HepG2 (cell line): Measurements from ENCODE around the gene SLC22A31. TPM values are rescaled to one million over a fixed set of nuclear protein-coding genes. Genes with fewer than 3 reads are reported as not detected.
"Not testable (repeated sequence)": the region's sequence is repeated elsewhere in the genome, so short reads cannot be mapped to it uniquely, and the experiment has no call there.

Experiments
- ATAC-seq: fragments of 200-7000 bp; cut with Tn5 transposase; 3 replicates; pipeline ENCODE4 v1.9.1; 2020; ENCODE audit warnings: mild to moderate bottlenecking, moderate library complexity
- BruUV-seq: library from RNA; stranded (reverse); fragments of 400-500 nt; replicated peaks from 2 replicates; lab custom pipeline; 2021; lab: Mats Ljungman, UMichigan
- CTCF ChIA-PET: fragments of 300-600 bp; formaldehyde crosslinking; extraction: SDS; loops from one replicate; lab custom pipeline; 2021; ENCODE audit warnings: low total read pairs, inconsistent platforms, low intra/inter-chr PET ratio; lab: Yijun Ruan, JAX
- POLR2A ChIA-PET: fragments of 350-600 bp; sonication (Branson Sonifier 250); formaldehyde crosslinking; loops from one replicate; lab custom pipeline; 2020; ENCODE audit warnings: antibody characterized with exemption, inconsistent platforms; lab: Yijun Ruan, JAX
- DNase-seq: peaks from one replicate; pipeline ENCODE4 v3.0.0-alpha.2; 2015; ENCODE audit warnings: low spot score
- FAIRE-seq: peaks from 3 replicates; lab custom pipeline; 2011; peaks lifted over from hg19 to GRCh38; lab: Jason Lieb, UNC
- H2AFZ ChIP-seq: one replicate; pipeline ENCODE4 v1.6.1; 2011; ENCODE audit warnings: low read length, inconsistent platforms
- H3K27ac ChIP-seq: fragments of 300-600 bp; 3 replicates; pipeline ENCODE4 v1.8.0; 2011; ENCODE audit warnings: mixed run types, mild to moderate bottlenecking, mixed read lengths, low read length, inconsistent platforms; ENCODE audit not compliant: insufficient read depth; ENCODE audit errors: extremely low read length
- H3K27me3 ChIP-seq, 2 experiments: fragments of 200-600 bp in 1 of 2; 2 replicates in 1 of 2; 3 replicates in 1 of 2; pipeline versions ENCODE4 v1.6.0 to v1.8.0; 2011; ENCODE audit warnings: low read length in 2 of 2, mild to moderate bottlenecking in 2 of 2, moderate library complexity in 2 of 2, inconsistent platforms in 1 of 2; ENCODE audit not compliant: insufficient read depth in 2 of 2, control insufficient read depth in 1 of 2
- H3K36me3 ChIP-seq, 2 experiments: fragments of 200-600 bp in 1 of 2; replicated peaks in 1 of 2; 2 replicates in 1 of 2; 3 replicates in 1 of 2; pipeline versions ENCODE4 v1.5.1 to v1.8.0; 2011; ENCODE audit warnings: low read length in 2 of 2, inconsistent platforms in 1 of 2; ENCODE audit not compliant: insufficient read depth in 2 of 2, control insufficient read depth in 1 of 2
- H3K4me1 ChIP-seq: 2 replicates; pipeline ENCODE4 v1.5.1; 2012; ENCODE audit warnings: low read length, inconsistent platforms; ENCODE audit not compliant: insufficient read depth
- H3K4me2 ChIP-seq: 2 replicates; pipeline ENCODE4 v1.6.0; 2011; ENCODE audit warnings: low read depth, low read length, inconsistent platforms
- H3K4me3 ChIP-seq, 3 experiments: fragments of 200-600 bp in 1 of 3; sonication (generic), shearing (Covaris generic) in 1 of 3; replicated peaks in 1 of 3; 2 replicates each; pipeline ENCODE4 v1.5.1; 2011 to 2016; ENCODE audit warnings: low read length in 3 of 3, inconsistent platforms in 2 of 3, low read depth in 2 of 3, mild to moderate bottlenecking in 2 of 3, control low read depth in 1 of 3, mixed read lengths in 1 of 3; ENCODE audit not compliant: insufficient read depth in 1 of 3
- H3K79me2 ChIP-seq: one replicate; pipeline ENCODE4 v1.6.1; 2011; ENCODE audit warnings: low read length, inconsistent platforms; ENCODE audit not compliant: insufficient read depth
- H3K9ac ChIP-seq: 2 replicates; pipeline ENCODE4 v1.6.0; 2011; ENCODE audit warnings: mild to moderate bottlenecking, low read depth, low read length, inconsistent platforms; ENCODE audit not compliant: insufficient read depth
- H3K9me3 ChIP-seq: 2 replicates; pipeline ENCODE4 v1.5.1; 2012; ENCODE audit warnings: mild to moderate bottlenecking, low read length
- H4K20me1 ChIP-seq: 2 replicates; pipeline ENCODE4 v1.6.0; 2011; ENCODE audit warnings: inconsistent platforms, mild to moderate bottlenecking, low read length, moderate library complexity; ENCODE audit not compliant: insufficient read depth
- ZNF335 ChIP-seq: sonication (generic); formaldehyde crosslinking; IDR thresholded peaks from 2 replicates; pipeline ENCODE4 v1.4.0; 2020; ENCODE audit warnings: missing genetic modification reagents
- WGBS: methylation state at CpG from one replicate; pipeline ENCODE4 v1.1.6; 2017; ENCODE audit warnings: low lambda C conversion rate; 5-methylcytosine and 5-hydroxymethylcytosine counted together
- in situ Hi-C: cut with HindIII; loops from 2 replicates; pipeline ENCODE4 v1.10.0; 2017; ENCODE audit warnings: low pct_unique_long_range_greater_than_20kb; ENCODE audit not compliant: extremely low pct_ligation_motif_present
- intact Hi-C: fragments of 100-400 bp; cut with micrococcal nuclease; formaldehyde crosslinking; loops from one replicate; pipeline ENCODE4 v1.10.0; 2022; ENCODE audit not compliant: unreplicated experiment
- polyA plus RNA-seq, 8 experiments: library from polyadenylated mRNA; depleted of rRNA in 3 of 8; stranded (reverse) in 7 of 8; unstranded in 1 of 8; fragments of >200 nt; fragmentation: Illumina TruSeq in 4 of 8; extraction: Trizol in 4 of 8; gene quantifications; 2 replicates each; pipeline versions ENCODE4 v1.2.1 to v1.2.3, GENCODE V29; 2011 to 2016; ENCODE audit warnings: low read depth in 4 of 8, missing spikeins in 1 of 8, mixed read lengths in 1 of 8; ENCODE audit not compliant: insufficient read depth in 1 of 8
- total RNA-seq, 5 experiments: library from RNA; depleted of rRNA; stranded (reverse); fragments of >200 nt; fragmentation: Illumina TruSeq; extraction: Trizol; gene quantifications; 2 replicates each; pipeline ENCODE4 v1.2.3, GENCODE V29; 2016; ENCODE audit warnings: low read depth in 1 of 5
- TF ChIP-seq, protein P1 (sequence below), 2 experiments: sonication (generic) in 1 of 2; formaldehyde crosslinking in 1 of 2; IDR thresholded peaks; 2 replicates each; pipeline versions ENCODE4 v1.6.1 to v1.9.0; 2014 to 2022; ENCODE audit warnings: antibody characterized with exemption in 1 of 2, borderline replicate concordance in 1 of 2, inconsistent platforms in 1 of 2, low read depth in 1 of 2, missing genetic modification reagents in 1 of 2

Gene SLC22A31
- total and polyA plus RNA-seq, 2 of the 13 experiments (the other 11 are each of a cell fraction or from before 2014, with no cell fraction given): 67.3 to 83.3 TPM

DNA sequence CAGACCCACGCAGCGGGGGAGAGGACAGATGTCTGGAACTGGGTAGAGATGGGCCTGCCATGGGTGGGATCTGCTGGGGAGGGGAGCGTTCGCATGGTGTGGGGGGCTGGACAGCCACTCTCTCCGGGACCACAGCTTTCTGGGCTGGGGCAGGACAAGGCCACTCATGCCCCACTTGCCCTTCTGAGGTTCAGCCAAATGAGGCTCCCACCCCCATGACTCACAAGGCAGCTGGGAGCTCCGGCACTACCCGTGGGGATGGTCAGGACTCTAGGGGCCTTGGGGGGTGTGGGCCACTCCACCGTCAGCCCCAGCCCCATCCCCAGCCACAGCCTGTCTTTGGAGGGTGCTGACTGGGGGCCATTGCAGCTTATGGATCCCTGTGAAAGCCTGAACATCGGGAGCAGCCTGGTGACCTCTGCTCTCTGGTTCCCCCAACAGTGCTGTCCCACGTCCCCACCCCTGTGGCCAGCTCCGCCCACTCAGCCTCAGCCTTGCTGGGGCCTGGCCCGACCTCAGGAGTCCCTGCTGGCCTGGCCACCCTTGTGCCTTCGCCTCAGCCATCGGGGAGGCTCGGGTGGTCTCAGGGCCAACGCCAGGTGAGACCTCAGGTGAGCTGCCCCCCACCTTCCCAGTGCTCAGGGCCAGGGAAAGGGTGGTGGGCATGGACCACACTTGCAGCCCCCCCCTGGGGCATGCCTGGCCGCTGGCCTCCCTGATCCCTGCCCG lies 33.5 kb downstream of the SLC22A31 start (continued):
- TF ChIP-seq, protein P1, sequence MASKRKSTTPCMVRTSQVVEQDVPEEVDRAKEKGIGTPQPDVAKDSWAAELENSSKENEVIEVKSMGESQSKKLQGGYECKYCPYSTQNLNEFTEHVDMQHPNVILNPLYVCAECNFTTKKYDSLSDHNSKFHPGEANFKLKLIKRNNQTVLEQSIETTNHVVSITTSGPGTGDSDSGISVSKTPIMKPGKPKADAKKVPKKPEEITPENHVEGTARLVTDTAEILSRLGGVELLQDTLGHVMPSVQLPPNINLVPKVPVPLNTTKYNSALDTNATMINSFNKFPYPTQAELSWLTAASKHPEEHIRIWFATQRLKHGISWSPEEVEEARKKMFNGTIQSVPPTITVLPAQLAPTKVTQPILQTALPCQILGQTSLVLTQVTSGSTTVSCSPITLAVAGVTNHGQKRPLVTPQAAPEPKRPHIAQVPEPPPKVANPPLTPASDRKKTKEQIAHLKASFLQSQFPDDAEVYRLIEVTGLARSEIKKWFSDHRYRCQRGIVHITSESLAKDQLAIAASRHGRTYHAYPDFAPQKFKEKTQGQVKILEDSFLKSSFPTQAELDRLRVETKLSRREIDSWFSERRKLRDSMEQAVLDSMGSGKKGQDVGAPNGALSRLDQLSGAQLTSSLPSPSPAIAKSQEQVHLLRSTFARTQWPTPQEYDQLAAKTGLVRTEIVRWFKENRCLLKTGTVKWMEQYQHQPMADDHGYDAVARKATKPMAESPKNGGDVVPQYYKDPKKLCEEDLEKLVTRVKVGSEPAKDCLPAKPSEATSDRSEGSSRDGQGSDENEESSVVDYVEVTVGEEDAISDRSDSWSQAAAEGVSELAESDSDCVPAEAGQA (IDR thresholded peaks at IDR 0.05; ENCODE audit: low read depth): no peak
- TF ChIP-seq, protein P1 (CRISPR knock-in tag; IDR thresholded peaks at IDR 0.05; ENCODE audit: borderline replicate concordance): no peak
- TF ChIP-seq ZNF335: no peak
- TF ChIP-seq, all 625 proteins: peak for 15

DNA sequence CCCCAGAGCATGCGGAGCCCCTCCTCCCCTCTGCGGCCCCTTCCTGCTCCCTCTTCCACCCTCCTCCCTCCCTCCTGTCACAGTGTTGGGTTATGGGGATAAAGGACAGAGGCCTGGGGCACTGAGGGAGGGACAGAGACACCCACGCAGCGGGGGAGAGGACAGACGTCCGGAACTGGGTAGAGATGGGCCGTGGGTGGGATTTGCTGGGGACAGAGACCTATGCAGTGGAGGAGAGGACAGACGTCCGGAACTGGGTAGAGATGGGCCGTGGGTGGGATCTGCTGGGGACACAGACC lies 34.7 kb downstream of the SLC22A31 start:
- H2AFZ ChIP-seq, ATAC-seq, FAIRE-seq, BruUV-seq, H3K4me2 ChIP-seq, H3K9ac ChIP-seq, H3K36me3 ChIP-seq, H4K20me1 ChIP-seq, H3K79me2 ChIP-seq, CTCF ChIA-PET, POLR2A ChIA-PET, H3K27ac ChIP-seq, DNase-seq, H3K9me3 ChIP-seq, H3K4me3 ChIP-seq: not testable (repeated sequence)
- H3K4me1 ChIP-seq: peaks cover 46% of the 10 kb centered on the region
- in situ Hi-C loops: loop anchor here (5.0 kb wide), 3 partner anchors 228 to 408 kb away; no protein-coding TSS in a partner anchor
- WGBS: 32% methylated on average over 10 of the region's 10 CpGs
- intact Hi-C loops: loop anchor here (5.0 kb wide), 4 partner anchors 223 to 423 kb away; no protein-coding TSS in a partner anchor
- peaks cover 26 to 86% of the 10 kb centered on the region in 2 experiments for H3K27me3 ChIP-seq
